VCaP (cell line): ENCODE results near the gene EFHD2.
"Not testable (repeated sequence)": the region's sequence is repeated elsewhere in the genome, so short reads cannot be mapped to it uniquely, and the experiment has no call there.

ENCODE experiments used
- H3K27ac ChIP-seq: fragments of 450-650 bp; 2 replicates; pipeline ENCODE4 v1.5.1; 2017
- TF ChIP-seq, protein P1 (sequence below): fragments of 450-650 bp; conservative IDR thresholded peaks from 2 replicates; pipeline ENCODE4 v1.5.1; 2017; ENCODE audit warnings: mild to moderate bottlenecking, moderate library complexity

The EFHD2 gene

GRCh38 chr1:15455522-15455921 is 45.8 kb downstream of the EFHD2 start:
- no peak overlapping the region for H3K27ac ChIP-seq
- TF ChIP-seq, protein P1, sequence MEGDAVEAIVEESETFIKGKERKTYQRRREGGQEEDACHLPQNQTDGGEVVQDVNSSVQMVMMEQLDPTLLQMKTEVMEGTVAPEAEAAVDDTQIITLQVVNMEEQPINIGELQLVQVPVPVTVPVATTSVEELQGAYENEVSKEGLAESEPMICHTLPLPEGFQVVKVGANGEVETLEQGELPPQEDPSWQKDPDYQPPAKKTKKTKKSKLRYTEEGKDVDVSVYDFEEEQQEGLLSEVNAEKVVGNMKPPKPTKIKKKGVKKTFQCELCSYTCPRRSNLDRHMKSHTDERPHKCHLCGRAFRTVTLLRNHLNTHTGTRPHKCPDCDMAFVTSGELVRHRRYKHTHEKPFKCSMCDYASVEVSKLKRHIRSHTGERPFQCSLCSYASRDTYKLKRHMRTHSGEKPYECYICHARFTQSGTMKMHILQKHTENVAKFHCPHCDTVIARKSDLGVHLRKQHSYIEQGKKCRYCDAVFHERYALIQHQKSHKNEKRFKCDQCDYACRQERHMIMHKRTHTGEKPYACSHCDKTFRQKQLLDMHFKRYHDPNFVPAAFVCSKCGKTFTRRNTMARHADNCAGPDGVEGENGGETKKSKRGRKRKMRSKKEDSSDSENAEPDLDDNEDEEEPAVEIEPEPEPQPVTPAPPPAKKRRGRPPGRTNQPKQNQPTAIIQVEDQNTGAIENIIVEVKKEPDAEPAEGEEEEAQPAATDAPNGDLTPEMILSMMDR, result no peak

GRCh38 chr1:15456313-15456954 is 46.7 kb downstream of the EFHD2 start, which contains the start of gene CELA2A:
TSS of gene CELA2A (plus strand) at chr1:15456732. CDS start at chr1:15456754, 22 bp downstream.
- H3K27ac ChIP-seq, result no peak within 1 kb of the TSS
- TF ChIP-seq, protein P1, result no peak

DNA sequence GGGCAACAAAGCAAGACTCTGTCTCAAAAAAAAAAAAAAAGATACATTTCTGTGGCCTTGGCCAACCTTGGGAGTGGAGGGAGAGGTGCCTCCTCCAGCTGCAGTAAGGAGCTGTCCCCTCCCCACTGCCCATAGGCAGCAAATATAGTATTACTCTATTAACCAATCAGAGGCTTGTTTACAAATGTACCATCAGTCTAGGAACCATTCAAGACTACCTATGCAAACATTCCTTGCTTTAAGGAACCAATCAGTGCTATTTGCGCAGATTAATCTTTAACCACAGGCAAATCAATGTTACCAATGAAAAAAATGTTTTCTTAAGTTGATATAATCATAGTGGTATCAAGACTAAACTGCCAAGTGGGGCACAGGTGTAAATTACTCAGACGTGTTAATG is 47.9 kb downstream of the EFHD2 start:
- H3K27ac ChIP-seq, result no peak overlapping the region
- TF ChIP-seq, protein P1, result no peak

DNA sequence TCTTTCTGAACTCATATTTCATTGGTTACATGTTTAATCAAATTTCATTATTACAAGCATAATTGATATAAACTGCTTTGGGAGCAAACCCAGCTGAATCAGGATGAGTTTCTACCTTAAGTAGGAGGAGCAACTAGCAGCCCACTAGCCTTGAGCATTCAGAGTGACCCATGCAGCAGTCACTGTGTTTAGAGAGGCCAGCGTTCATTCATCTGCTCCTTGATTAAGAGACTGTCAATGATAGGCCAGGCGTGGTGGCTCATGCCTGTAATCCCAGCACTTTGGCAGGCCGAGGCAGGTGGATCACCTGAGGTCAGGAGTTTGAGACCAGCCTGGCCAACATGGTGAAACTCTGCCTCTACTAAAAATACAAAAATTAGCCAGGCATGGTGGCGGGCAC is 48.7 kb downstream of the EFHD2 start:
- not testable (repeated sequence) for H3K27ac ChIP-seq

- TF ChIP-seq, protein P1, result no peak
Observed at GRCh38 chr1:15459771-15460707, 50.4 kb downstream of the EFHD2 start.

DNA sequence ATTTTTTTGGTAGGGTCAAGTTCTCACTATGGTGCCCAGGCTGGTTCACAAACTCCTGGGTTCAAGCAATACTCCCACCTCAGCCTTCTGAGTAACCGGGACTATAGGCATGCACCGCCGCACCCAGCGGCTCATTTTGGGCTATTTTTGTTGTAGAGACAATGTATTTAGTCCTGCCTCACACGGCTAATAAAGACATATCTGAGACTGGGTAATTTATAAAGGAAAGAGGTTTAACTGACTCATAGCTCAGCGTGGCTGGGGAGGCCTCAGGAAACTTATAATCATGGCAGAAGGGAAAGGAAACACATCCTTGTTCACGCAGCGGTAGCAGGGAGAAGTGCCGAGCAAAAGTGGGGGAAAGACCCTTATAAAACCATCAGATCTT is 51.0 kb downstream of the EFHD2 start:
- TF ChIP-seq, protein P1, result no peak
- H3K27ac ChIP-seq, result no peak overlapping the region

More at GRCh38 chr1:15459771-15460707, 50.4 kb downstream of the EFHD2 start:
- no peak overlapping the region for H3K27ac ChIP-seq

- H3K27ac ChIP-seq, result not testable (repeated sequence)
Observed at GRCh38 chr1:15463064-15463800, 53.5 kb downstream of the EFHD2 start.

DNA sequence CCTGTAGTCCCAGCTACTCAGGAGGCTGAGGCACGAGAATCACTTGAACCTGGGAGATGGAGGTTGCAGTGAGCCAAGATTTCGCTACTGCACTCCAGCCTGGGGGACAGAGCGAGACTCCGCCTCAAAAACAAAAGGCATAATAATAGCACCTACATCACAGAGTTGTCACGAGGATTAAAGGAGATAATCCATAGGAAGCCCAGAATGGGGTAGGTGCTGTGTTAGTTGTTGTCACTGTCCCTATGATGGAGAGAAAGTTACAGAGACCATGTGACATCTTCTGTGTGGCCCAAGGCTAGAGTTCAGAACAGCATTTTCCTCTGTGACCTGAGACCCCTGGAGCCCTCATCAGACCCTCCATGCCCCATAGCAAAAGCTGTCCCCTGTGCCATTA is 54.2 kb downstream of the EFHD2 start:
- not testable (repeated sequence) for H3K27ac ChIP-seq
